Left lung (tissue), 10 donors: Measurements from ENCODE around the gene SMIM29. TPM values are rescaled to one million over a fixed set of nuclear protein-coding genes. Genes with fewer than 3 reads are reported as not detected.

Experiments used
- ATAC-seq: fragments of 200-7000 bp; cut with Tn5 transposase; one replicate; pipeline ENCODE4 v1.9.1; 2020; ENCODE audit warnings: moderate library complexity
- DNase-seq, 4 donors: peaks; one replicate each; pipeline ENCODE4 v3.0.0-alpha.2; 2013 to 2020
- H3K27ac ChIP-seq, 2 donors: fragments of 200-600 bp; sonication (generic) in 1 of 2; one replicate each; pipeline versions ENCODE4 v1.5.0 to v1.8.0; 2020 to 2021
- H3K27me3 ChIP-seq, 2 donors: fragments of 200-600 bp; sonication (generic) in 1 of 2; one replicate each; pipeline versions ENCODE4 v1.5.0 to v1.8.0; 2020 to 2021
- H3K36me3 ChIP-seq, 2 donors: fragments of 200-600 bp; sonication (generic) in 1 of 2; one replicate each; pipeline versions ENCODE4 v1.5.0 to v1.8.0; 2020 to 2021
- H3K4me1 ChIP-seq, 2 donors: fragments of 200-600 bp; one replicate each; pipeline ENCODE4 v1.8.0; 2021
- H3K4me3 ChIP-seq, 2 donors: fragments of 200-600 bp; sonication (generic) in 1 of 2; one replicate each; pipeline versions ENCODE4 v1.5.0 to v1.8.0; 2020 to 2021; ENCODE audit warnings: mild to moderate bottlenecking in 1 of 2
- H3K9me3 ChIP-seq, 2 donors: fragments of 200-600 bp; sonication (generic) in 1 of 2; one replicate each; pipeline versions ENCODE4 v1.5.0 to v1.8.0; 2020 to 2021
- intact Hi-C, 2 donors: fragments of 100-400 bp; cut with DNase I; formaldehyde crosslinking; loops; one replicate each; pipeline versions ENCODE4 v1.11.2 to v1.14.2; 2022
- polyA plus RNA-seq, 6 donors: library from polyadenylated mRNA; unstranded; fragments of 120-200 nt; gene quantifications; one replicate each; pipeline ENCODE4 v1.2.1, GENCODE V29; 2013; ENCODE audit not compliant: insufficient read length in 6 of 6
- total RNA-seq, 2 donors: library from RNA; stranded (reverse); fragmentation: NEBNext Ultra II Directional; extraction: Animal tissue kit (Norgen Biotek cat#: 25700); gene quantifications; one replicate each; pipeline ENCODE4 v1.2.1, GENCODE V29; 2021
- TF ChIP-seq, protein P1 (sequence below), 2 donors: fragments of 200-600 bp; sonication (generic) in 1 of 2; IDR thresholded peaks; one replicate each; pipeline versions ENCODE4 v1.5.0 to v1.8.0; 2021; ENCODE audit warnings: antibody characterized with exemption in 2 of 2
- donor health status: DM: no; HTN: yes; CAD: no.
- donor health status: DM: no; HTN: no; CAD: no.

The SMIM29 gene
- total and polyA plus RNA-seq, 8 donors, result 11.0 to 38.9 (median 13.4) TPM

DNA sequence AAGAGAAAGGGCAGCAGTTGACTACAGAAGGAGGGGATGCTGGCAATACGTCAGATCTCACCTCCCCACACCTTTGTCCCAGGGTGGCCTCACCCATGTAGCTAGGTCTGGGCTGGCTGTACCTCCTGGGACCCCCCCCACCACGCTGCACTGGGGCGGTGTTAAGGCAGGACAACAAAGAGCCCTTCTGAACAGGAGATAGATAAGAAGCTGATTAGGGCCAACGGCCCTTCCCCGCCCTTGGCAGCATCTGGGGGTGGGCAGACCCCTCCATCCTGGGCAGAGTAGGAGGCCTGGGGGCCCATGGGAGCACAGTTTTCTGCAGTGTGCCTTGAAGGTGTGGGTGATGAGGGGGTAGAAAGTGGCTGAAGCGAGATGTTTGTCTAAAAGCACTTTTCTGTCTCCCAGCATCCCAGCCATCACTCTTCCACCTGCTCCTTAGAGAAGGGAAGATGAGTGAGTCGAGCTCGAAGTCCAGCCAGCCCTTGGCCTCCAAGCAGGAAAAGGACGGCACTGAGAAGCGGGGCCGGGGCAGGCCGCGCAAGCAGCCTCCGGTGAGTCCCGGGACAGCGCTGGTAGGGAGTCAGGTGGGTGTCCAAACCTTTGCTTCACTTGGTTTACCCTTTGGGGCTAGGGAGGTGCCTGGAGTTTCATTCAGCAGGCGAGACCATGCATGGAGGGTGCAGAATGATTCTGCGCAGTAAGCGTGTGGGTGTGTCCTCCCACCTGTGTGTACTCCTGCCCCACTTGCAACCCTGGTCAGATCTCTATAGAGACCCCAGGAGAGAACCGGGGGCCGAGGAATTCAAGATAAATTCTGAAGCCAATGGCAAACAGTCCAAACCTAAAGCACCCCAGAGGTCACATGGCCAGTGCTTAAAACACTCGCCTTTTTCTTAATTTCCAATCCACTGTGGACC, 8.2 kb downstream of the SMIM29 start:
- no peak for ATAC-seq
- peaks cover 15 to 62% of the 10 kb centered on the region in 2 donors for H3K4me1 ChIP-seq
- TF ChIP-seq, protein P1, sequence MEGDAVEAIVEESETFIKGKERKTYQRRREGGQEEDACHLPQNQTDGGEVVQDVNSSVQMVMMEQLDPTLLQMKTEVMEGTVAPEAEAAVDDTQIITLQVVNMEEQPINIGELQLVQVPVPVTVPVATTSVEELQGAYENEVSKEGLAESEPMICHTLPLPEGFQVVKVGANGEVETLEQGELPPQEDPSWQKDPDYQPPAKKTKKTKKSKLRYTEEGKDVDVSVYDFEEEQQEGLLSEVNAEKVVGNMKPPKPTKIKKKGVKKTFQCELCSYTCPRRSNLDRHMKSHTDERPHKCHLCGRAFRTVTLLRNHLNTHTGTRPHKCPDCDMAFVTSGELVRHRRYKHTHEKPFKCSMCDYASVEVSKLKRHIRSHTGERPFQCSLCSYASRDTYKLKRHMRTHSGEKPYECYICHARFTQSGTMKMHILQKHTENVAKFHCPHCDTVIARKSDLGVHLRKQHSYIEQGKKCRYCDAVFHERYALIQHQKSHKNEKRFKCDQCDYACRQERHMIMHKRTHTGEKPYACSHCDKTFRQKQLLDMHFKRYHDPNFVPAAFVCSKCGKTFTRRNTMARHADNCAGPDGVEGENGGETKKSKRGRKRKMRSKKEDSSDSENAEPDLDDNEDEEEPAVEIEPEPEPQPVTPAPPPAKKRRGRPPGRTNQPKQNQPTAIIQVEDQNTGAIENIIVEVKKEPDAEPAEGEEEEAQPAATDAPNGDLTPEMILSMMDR (IDR thresholded peaks at IDR 0.05), result no peak
- H3K4me3 ChIP-seq, result no peak overlapping the region
- H3K9me3 ChIP-seq, result no peaks in the 10 kb centered on the region
- H3K27ac ChIP-seq, result no peak overlapping the region
- intact Hi-C loops, result no loop called here
- H3K27me3 ChIP-seq, result no peaks in the 10 kb centered on the region
- peaks cover 0 to 41% of the 10 kb centered on the region in 2 donors for H3K36me3 ChIP-seq
- DNase-seq, result peak in 1 of 4 donors; percentile 50

DNA sequence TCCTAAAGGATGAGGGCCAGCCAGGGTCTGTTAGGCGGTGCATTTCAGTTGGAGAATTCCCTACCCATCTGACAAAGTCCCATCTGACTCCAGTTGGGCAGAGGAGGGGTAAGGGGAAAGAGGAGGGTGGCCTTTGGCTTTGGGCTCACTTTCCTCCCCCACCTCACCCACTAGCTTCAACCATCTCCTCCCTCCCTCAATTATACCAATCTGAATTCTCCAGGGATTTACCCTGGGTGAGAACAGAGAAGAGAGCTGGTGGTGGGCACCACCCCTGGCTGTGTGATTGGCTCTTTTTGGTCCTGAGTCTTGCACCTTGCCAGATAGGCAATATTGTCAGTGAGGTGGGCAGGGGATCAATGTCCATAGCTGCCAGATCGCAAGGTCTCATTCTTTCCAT, 8.9 kb downstream of the SMIM29 start:
- Histone ChIP-seq H3K4me1 (peaks cover 15 to 60% of the 10 kb centered on the region in 2 donors), H3K9me3 (no peaks in the 10 kb centered on the region), H3K27me3 (no peaks in the 10 kb centered on the region), H3K27ac (no peak overlapping the region), H3K4me3 (no peak overlapping the region), H3K36me3 (peaks cover 0 to 38% of the 10 kb centered on the region in 2 donors)
- DNase-seq (no peak), ATAC-seq (no peak)
- TF ChIP-seq, protein P1 (IDR thresholded peaks at IDR 0.05), result no peak
- intact Hi-C loops, result no loop called here

DNA sequence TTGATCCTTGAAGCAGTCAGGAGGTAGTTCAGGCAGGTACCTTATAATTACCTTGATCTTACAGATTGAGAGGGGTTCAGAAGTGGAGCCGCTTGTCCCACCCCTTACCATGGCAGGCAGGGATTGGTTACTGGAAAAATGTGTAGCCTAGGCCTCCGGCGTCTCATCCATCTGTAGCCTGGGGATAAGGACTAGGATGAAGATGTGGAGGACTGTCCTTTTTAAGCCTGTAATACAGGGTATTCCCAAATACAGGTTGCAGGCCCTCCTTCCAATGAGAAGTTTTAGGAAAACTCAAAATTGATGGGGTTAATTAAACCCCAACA, 9.3 kb downstream of the SMIM29 start:
- peaks cover 12 to 56% of the 10 kb centered on the region in 2 donors for H3K4me1 ChIP-seq
- ATAC-seq (no peak), DNase-seq (no peak)
- no peak overlapping the region for H3K4me3 ChIP-seq
- TF ChIP-seq, protein P1 (IDR thresholded peaks at IDR 0.05), result no peak
- H3K27ac ChIP-seq, result no peak overlapping the region
- no peaks in the 10 kb centered on the region for H3K27me3 ChIP-seq
- H3K36me3 ChIP-seq, result peaks cover 0 to 38% of the 10 kb centered on the region in 2 donors
- H3K9me3 ChIP-seq, result no peaks in the 10 kb centered on the region
- intact Hi-C loops, result no loop called here

DNA sequence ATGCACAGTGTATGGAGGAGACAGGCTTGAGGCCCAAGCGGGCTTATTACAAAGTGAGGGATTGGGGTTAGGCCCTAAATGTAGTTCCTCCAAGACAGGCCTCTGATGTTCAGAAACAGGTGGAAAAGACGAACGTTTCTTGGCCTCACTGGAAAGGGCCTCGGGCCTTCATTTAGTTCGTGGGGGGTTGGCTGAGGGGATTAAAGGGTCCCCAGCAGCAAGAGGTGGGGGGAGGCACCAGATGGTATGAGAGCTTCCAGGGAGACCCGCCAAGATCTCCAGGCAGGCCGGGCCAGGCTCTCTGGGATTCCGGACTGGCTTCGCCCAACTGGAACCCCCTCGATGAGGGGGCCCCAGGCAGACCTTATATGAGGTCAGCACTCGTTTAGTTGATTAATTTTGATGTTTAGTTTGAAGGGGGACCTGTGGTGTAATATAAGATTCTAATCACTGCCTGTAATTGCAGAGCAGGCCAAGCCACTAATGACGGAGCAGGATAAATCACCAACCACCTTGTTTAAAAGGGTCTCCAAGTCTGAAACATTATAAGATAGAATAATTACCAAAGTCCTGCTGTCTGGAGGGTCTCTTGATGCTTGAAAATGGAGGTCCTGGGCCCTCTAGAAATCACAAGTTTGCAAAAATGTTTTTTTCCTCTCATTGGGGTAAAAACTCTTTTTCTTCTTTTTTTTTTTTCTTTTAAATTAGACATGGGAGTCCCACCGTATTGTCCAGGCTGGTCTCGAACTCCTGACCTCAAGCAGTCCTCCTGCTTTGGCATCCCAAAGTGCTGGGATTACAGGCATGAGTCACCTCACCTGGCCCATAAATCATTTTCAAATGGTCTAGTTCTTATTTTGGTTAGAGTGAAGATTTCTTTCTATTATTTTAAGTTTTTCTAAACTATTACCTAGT, 10.0 kb downstream of the SMIM29 start:
- H3K27ac ChIP-seq, result peak overlapping the region in 1 of 2 donors; percentile 70
- peaks cover 0 to 38% of the 10 kb centered on the region in 2 donors for H3K36me3 ChIP-seq
- H3K9me3 ChIP-seq, result no peaks in the 10 kb centered on the region
- H3K4me1 ChIP-seq, result peaks cover 6 to 50% of the 10 kb centered on the region in 2 donors
- intact Hi-C loops, result no loop called here
- H3K27me3 ChIP-seq, result no peaks in the 10 kb centered on the region
- TF ChIP-seq, protein P1 (IDR thresholded peaks at IDR 0.05), result no peak
- DNase-seq (no peak), ATAC-seq (no peak)
- peak overlapping the region in 1 of 2 donors; percentile 68 for H3K4me3 ChIP-seq
